IMR-90 (cell line): ENCODE data around the gene BNIP3. TPM values are rescaled to one million over a fixed set of nuclear protein-coding genes. Genes with fewer than 3 reads are reported as not detected.

ENCODE experiments used
- ATAC-seq: fragments of 200-7000 bp; cut with Tn5 transposase; 2 replicates; pipeline ENCODE4 v1.9.1; 2020; ENCODE audit warnings: low read depth, mild to moderate bottlenecking, moderate library complexity
- BruUV-seq: library from RNA; stranded (reverse); fragments of 400-500 nt; replicated peaks from 2 replicates; lab custom pipeline; 2021; lab: Mats Ljungman, UMichigan
- CTCF ChIA-PET: fragments of 300-600 bp; formaldehyde crosslinking; extraction: SDS; loops from one replicate; lab custom pipeline; 2021; ENCODE audit warnings: antibody characterized with exemption; lab: Yijun Ruan, JAX
- POLR2A ChIA-PET: fragments of 300-600 bp; sonication (Branson Sonifier 250); formaldehyde crosslinking; loops from one replicate; lab custom pipeline; 2022; ENCODE audit warnings: antibody characterized with exemption; ENCODE audit not compliant: unreplicated experiment; lab: Charles Lee
- DNase-seq: peaks from one replicate; pipeline ENCODE4 v3.0.0; 2013
- H2AFZ ChIP-seq: replicated peaks from 2 replicates; pipeline ENCODE3; 2013; ENCODE audit warnings: low read length, mild to moderate bottlenecking; ENCODE audit not compliant: poor library complexity
- H2AK5ac ChIP-seq: 2 replicates; pipeline ENCODE4 v1.6.1; 2013; ENCODE audit warnings: low read depth, low read length, inconsistent platforms
- H2AK9ac ChIP-seq: replicated peaks from 2 replicates; pipeline ENCODE3; 2013; ENCODE audit warnings: mild to moderate bottlenecking, low read depth, low read length, moderate library complexity; ENCODE audit not compliant: poor library complexity
- H2BK120ac ChIP-seq: 2 replicates; pipeline ENCODE4 v1.6.1; 2013; ENCODE audit warnings: low read depth, low read length, inconsistent platforms
- H2BK15ac ChIP-seq: 3 replicates; pipeline ENCODE4 v1.6.1; 2013; ENCODE audit warnings: low read depth, low read length, inconsistent platforms
- H2BK20ac ChIP-seq: 2 replicates; pipeline ENCODE4 v1.6.1; 2013; ENCODE audit warnings: low read depth, mild to moderate bottlenecking, inconsistent platforms, low read length, moderate library complexity
- H2BK5ac ChIP-seq: 2 replicates; pipeline ENCODE4 v1.6.1; 2013; ENCODE audit warnings: mild to moderate bottlenecking, low read depth, low read length, inconsistent platforms; ENCODE audit not compliant: poor library complexity, severe bottlenecking
- H3K14ac ChIP-seq: replicated peaks from 2 replicates; pipeline ENCODE4 v1.6.1; 2013; ENCODE audit warnings: low read depth, low read length, inconsistent platforms
- H3K18ac ChIP-seq: 2 replicates; pipeline ENCODE4 v1.6.1; 2013; ENCODE audit warnings: low read depth, low read length, control low read depth
- H3K23ac ChIP-seq: 2 replicates; pipeline ENCODE4 v1.6.1; 2013; ENCODE audit warnings: low read depth, low read length, inconsistent platforms
- H3K27ac ChIP-seq: 2 replicates; pipeline ENCODE4 v1.5.1; 2013; ENCODE audit warnings: mild to moderate bottlenecking, control low read depth, low read length; ENCODE audit not compliant: insufficient read depth
- H3K27me3 ChIP-seq: 2 replicates; pipeline ENCODE4 v1.6.1; 2013; ENCODE audit warnings: low read length; ENCODE audit not compliant: control insufficient read depth, insufficient read depth
- H3K36me3 ChIP-seq: 2 replicates; pipeline ENCODE4 v1.6.1; 2013; ENCODE audit warnings: low read length, mixed read lengths; ENCODE audit not compliant: control insufficient read depth, insufficient read depth
- H3K4ac ChIP-seq: 2 replicates; pipeline ENCODE4 v1.6.1; 2013; ENCODE audit warnings: low read depth, low read length, inconsistent platforms
- H3K4me1 ChIP-seq: 2 replicates; pipeline ENCODE4 v1.6.1; 2013; ENCODE audit warnings: low read length, mixed read lengths; ENCODE audit not compliant: control insufficient read depth, insufficient read depth
- H3K4me2 ChIP-seq: 2 replicates; pipeline ENCODE4 v1.6.1; 2013; ENCODE audit warnings: low read depth, mild to moderate bottlenecking, control low read depth, low read length, moderate library complexity
- H3K4me3 ChIP-seq: 2 replicates; pipeline ENCODE4 v1.5.1; 2013; ENCODE audit warnings: low read depth, mild to moderate bottlenecking, control low read depth, low read length, moderate library complexity; ENCODE audit not compliant: insufficient read depth
- H3K56ac ChIP-seq: 2 replicates; pipeline ENCODE4 v1.6.1; 2013; ENCODE audit warnings: low read length, inconsistent platforms; ENCODE audit not compliant: insufficient read depth; ENCODE audit errors: extremely low read depth
- H3K79me1 ChIP-seq, 2 experiments: 2 replicates each; pipeline ENCODE4 v1.6.1; 2013; ENCODE audit warnings: low read length in 2 of 2, inconsistent platforms in 1 of 2, low read depth in 1 of 2
- H3K9ac ChIP-seq: 2 replicates; pipeline ENCODE4 v1.6.1; 2013; ENCODE audit warnings: low read depth, low read length, control low read depth
- H3K9me1 ChIP-seq: 2 replicates; pipeline ENCODE4 v1.6.1; 2013; ENCODE audit warnings: low read length, inconsistent platforms; ENCODE audit not compliant: insufficient read depth
- H3K9me3 ChIP-seq: 2 replicates; pipeline ENCODE4 v1.6.1; 2013; ENCODE audit warnings: low read length; ENCODE audit not compliant: control insufficient read depth, insufficient read depth
- H4K20me1 ChIP-seq: 2 replicates; pipeline ENCODE4 v1.6.1; 2013; ENCODE audit warnings: low read length, inconsistent platforms; ENCODE audit not compliant: insufficient read depth
- H4K5ac ChIP-seq: 2 replicates; pipeline ENCODE4 v1.6.1; 2013; ENCODE audit warnings: mild to moderate bottlenecking, low read depth, low read length, control low read depth
- H4K8ac ChIP-seq, 2 experiments: 2 replicates each; pipeline ENCODE4 v1.6.1; 2013; ENCODE audit warnings: low read depth in 2 of 2, low read length in 2 of 2, control low read depth in 1 of 2, inconsistent platforms in 1 of 2
- H4K91ac ChIP-seq: 2 replicates; pipeline ENCODE4 v1.6.1; 2013; ENCODE audit warnings: low read depth, low read length, inconsistent platforms; ENCODE audit not compliant: insufficient read depth
- BHLHE40 ChIP-seq: fragments of 150-350 bp; IDR thresholded peaks from 2 replicates; pipeline ENCODE4 v1.6.1; 2016; ENCODE audit warnings: mild to moderate bottlenecking, low read depth, low read length
- CHD1 ChIP-seq: IDR thresholded peaks from 2 replicates; pipeline ENCODE4 v1.6.1; 2012; ENCODE audit warnings: low read depth, low read length, improper control_type of control experiment
- FOS ChIP-seq: fragments of 150-350 bp; IDR thresholded peaks from 2 replicates; pipeline ENCODE4 v1.6.1; 2016; ENCODE audit warnings: low read depth, low read length
- MAFK ChIP-seq: IDR thresholded peaks from 2 replicates; pipeline ENCODE4 v1.6.1; 2012; ENCODE audit warnings: low read depth, low read length, improper control_type of control experiment
- MAZ ChIP-seq: IDR thresholded peaks from 2 replicates; pipeline ENCODE4 v1.6.1; 2012; ENCODE audit warnings: low read depth, mild to moderate bottlenecking, low read length, improper control_type of control experiment, moderate library complexity, borderline replicate concordance
- MXI1 ChIP-seq: IDR thresholded peaks from 2 replicates; pipeline ENCODE4 v1.6.1; 2012; ENCODE audit warnings: low read depth, mild to moderate bottlenecking, low read length, moderate library complexity, borderline replicate concordance
- NFE2L2 ChIP-seq: fragments of 150-350 bp; IDR thresholded peaks from 2 replicates; pipeline ENCODE4 v1.6.1; 2016; ENCODE audit warnings: low read depth, mild to moderate bottlenecking, low read length
- POLR2A ChIP-seq: IDR thresholded peaks from 2 replicates; pipeline ENCODE4 v1.6.1; 2012; ENCODE audit warnings: mild to moderate bottlenecking, low read depth, low read length
- RAD21 ChIP-seq: IDR thresholded peaks from 2 replicates; pipeline ENCODE4 v1.6.1; 2012; ENCODE audit warnings: low read length, improper control_type of control experiment
- RFX5 ChIP-seq: IDR thresholded peaks from 2 replicates; pipeline ENCODE4 v1.8.0; 2012; ENCODE audit warnings: low read depth, mild to moderate bottlenecking, low read length, moderate library complexity
- SMC3 ChIP-seq: fragments of 150-350 bp; IDR thresholded peaks from 2 replicates; pipeline ENCODE4 v1.6.1; 2016; ENCODE audit warnings: low read depth, mild to moderate bottlenecking, antibody characterized with exemption, low read length, moderate library complexity
- WGBS, 2 experiments: methylation state at CpG; one replicate each; pipeline versions ENCODE4 v1.1.5 to v1.1.7; 2013; ENCODE audit warnings: missing lambda C conversion rate in 2 of 2; ENCODE audit not compliant: insufficient read length in 1 of 2; ENCODE audit errors: extremely low coverage in 2 of 2; 5-methylcytosine and 5-hydroxymethylcytosine counted together
- dilution Hi-C: fragments of 300-500 bp; cut with HindIII; formaldehyde crosslinking; loops from one replicate; pipeline ENCODE4 v1.14.3; 2018; ENCODE audit warnings: low sequenced_read_pairs; ENCODE audit not compliant: unreplicated experiment
- in situ Hi-C: fragments of 300-500 bp; cut with MboI; formaldehyde crosslinking; loops from 3 replicates; pipeline ENCODE4 v1.14.3; 2019; ENCODE audit warnings: low sequenced_read_pairs, inconsistent platforms, mixed read lengths
- intact Hi-C: fragments of 100-400 bp; cut with micrococcal nuclease; formaldehyde crosslinking; loops from 2 replicates; pipeline ENCODE4 v1.10.0; 2022
- polyA plus RNA-seq, 3 experiments: library from polyadenylated mRNA; depleted of rRNA; stranded (reverse); fragments of >200 nt; gene quantifications; 2 replicates each; pipeline ENCODE4 v1.2.3, GENCODE V29; 2012; ENCODE audit warnings: low replicate concordance in 1 of 3
- total RNA-seq: library from RNA; depleted of rRNA; stranded (reverse); fragments of >200 nt; gene quantifications from 2 replicates; pipeline ENCODE4 v1.2.3, GENCODE V29; 2012
- TF ChIP-seq, protein P1 (sequence below): conservative IDR thresholded peaks from 2 replicates; pipeline ENCODE4 v1.5.1; 2012; ENCODE audit warnings: mild to moderate bottlenecking, low read depth, low read length, improper control_type of control experiment
- TF ChIP-seq, protein P2 (sequence below): fragments of 150-350 bp; IDR thresholded peaks from 2 replicates; pipeline ENCODE4 v1.6.1; 2016; ENCODE audit warnings: low read depth, mild to moderate bottlenecking, low read length, moderate library complexity, borderline replicate concordance

BNIP3 gene
- total and polyA plus RNA-seq, 2 of the 4 experiments (the other 2 are of a cell fraction): 134 to 211 TPM

DNA sequence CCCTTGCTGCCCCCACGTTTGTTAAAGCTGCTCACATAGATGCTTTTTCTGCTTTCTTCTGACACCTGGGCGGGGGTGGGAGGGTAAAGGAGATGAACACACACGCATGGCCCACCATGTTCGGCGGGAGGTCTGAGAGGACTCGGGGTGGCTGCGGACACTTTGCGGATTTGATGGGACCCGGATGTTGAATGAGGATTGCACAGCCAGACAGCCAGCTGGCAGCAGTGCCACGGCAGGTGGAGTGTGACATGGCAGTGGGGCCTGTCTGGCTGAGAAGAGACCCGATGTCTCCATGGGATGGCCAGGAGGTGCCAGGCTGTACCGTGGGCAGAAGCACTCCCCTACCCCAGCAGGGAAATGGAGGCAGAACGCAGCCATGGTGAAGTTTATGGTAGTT is 49.7 kb downstream of the BNIP3 start:
- H3K27ac ChIP-seq: no peak overlapping the region
- no peak overlapping the region for H4K91ac ChIP-seq
- peaks cover 67% of the 10 kb centered on the region for H4K20me1 ChIP-seq

More for the DNA sequence above, 49.7 kb downstream of the BNIP3 start:
- H2BK5ac ChIP-seq: no peak overlapping the region
- 100% methylated on average over 4 of the region's 13 CpGs; no CpG with 5 or more reads in 1 of the 2 experiments for WGBS, 2 experiments
- no peak overlapping the region for H3K14ac ChIP-seq
- peaks cover 41 to 84% of the 10 kb centered on the region in 2 experiments for H3K79me1 ChIP-seq
- no peak overlapping the region for H2AK5ac ChIP-seq
- H3K36me3 ChIP-seq: peaks cover 9% of the 10 kb centered on the region
- H2BK15ac ChIP-seq: no peak overlapping the region
- CTCF ChIA-PET: no interaction called here
- intact Hi-C loops: no loop called here
- DNase-seq (no peak), ATAC-seq (no peak)
- no peak overlapping the region for H4K8ac ChIP-seq
- peaks cover 5% of the 10 kb centered on the region for H3K4me1 ChIP-seq
- H3K4ac ChIP-seq: no peak overlapping the region
- POLR2A ChIA-PET: no interaction called here
- H3K9me3 ChIP-seq: no peaks in the 10 kb centered on the region
- no peak overlapping the region for H3K18ac ChIP-seq
- H4K5ac ChIP-seq: no peak overlapping the region
- H3K27me3 ChIP-seq: no peaks in the 10 kb centered on the region
- dilution Hi-C loops: no loop called here
- H2BK20ac ChIP-seq: no peak overlapping the region
- H3K4me2 ChIP-seq: no peak overlapping the region
- no peak overlapping the region for H2AK9ac ChIP-seq
- in situ Hi-C loops: no loop called here
- no peak overlapping the region for H2AFZ ChIP-seq
- H3K23ac ChIP-seq: no peak overlapping the region
- TF ChIP-seq RAD21: no peak
- TF ChIP-seq, protein P1, sequence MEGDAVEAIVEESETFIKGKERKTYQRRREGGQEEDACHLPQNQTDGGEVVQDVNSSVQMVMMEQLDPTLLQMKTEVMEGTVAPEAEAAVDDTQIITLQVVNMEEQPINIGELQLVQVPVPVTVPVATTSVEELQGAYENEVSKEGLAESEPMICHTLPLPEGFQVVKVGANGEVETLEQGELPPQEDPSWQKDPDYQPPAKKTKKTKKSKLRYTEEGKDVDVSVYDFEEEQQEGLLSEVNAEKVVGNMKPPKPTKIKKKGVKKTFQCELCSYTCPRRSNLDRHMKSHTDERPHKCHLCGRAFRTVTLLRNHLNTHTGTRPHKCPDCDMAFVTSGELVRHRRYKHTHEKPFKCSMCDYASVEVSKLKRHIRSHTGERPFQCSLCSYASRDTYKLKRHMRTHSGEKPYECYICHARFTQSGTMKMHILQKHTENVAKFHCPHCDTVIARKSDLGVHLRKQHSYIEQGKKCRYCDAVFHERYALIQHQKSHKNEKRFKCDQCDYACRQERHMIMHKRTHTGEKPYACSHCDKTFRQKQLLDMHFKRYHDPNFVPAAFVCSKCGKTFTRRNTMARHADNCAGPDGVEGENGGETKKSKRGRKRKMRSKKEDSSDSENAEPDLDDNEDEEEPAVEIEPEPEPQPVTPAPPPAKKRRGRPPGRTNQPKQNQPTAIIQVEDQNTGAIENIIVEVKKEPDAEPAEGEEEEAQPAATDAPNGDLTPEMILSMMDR: no peak
- no peak for TF ChIP-seq RFX5
- no peak for TF ChIP-seq BHLHE40
- TF ChIP-seq FOS: no peak
- TF ChIP-seq, protein P2, sequence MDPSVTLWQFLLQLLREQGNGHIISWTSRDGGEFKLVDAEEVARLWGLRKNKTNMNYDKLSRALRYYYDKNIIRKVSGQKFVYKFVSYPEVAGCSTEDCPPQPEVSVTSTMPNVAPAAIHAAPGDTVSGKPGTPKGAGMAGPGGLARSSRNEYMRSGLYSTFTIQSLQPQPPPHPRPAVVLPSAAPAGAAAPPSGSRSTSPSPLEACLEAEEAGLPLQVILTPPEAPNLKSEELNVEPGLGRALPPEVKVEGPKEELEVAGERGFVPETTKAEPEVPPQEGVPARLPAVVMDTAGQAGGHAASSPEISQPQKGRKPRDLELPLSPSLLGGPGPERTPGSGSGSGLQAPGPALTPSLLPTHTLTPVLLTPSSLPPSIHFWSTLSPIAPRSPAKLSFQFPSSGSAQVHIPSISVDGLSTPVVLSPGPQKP: no peak
- TF ChIP-seq MAZ: no peak
- no peak for TF ChIP-seq MAFK
- TF ChIP-seq MXI1: no peak
- TF ChIP-seq POLR2A: no peak
- TF ChIP-seq CHD1: no peak
- TF ChIP-seq SMC3: no peak
- TF ChIP-seq NFE2L2: no peak
- H3K56ac ChIP-seq: no peak overlapping the region
- H2BK120ac ChIP-seq: no peak overlapping the region
- no peak overlapping the region for H3K4me3 ChIP-seq
- no peak overlapping the region for H3K9ac ChIP-seq
- peaks cover 29% of the 10 kb centered on the region for H3K9me1 ChIP-seq
- BruUV-seq: no TSS peak
